Bronchial epithelial cell (primary cell): ENCODE measurements around the gene MYO1E. TPM values are rescaled to one million over a fixed set of nuclear protein-coding genes. Genes with fewer than 3 reads are reported as not detected.

Experiments used
- DNase-seq: peaks from one replicate; pipeline ENCODE4 v3.0.0-alpha.2; 2010; ENCODE audit warnings: low read depth
- FAIRE-seq: peaks from 2 replicates; lab custom pipeline; 2011; peaks lifted over from hg19 to GRCh38; lab: Jason Lieb, UNC
- H3K27me3 ChIP-seq: 2 replicates; pipeline ENCODE4 v1.5.1; 2011; ENCODE audit warnings: low read length; ENCODE audit not compliant: control insufficient read depth, insufficient read depth
- H3K36me3 ChIP-seq: 2 replicates; pipeline ENCODE4 v1.5.1; 2011; ENCODE audit warnings: low read length; ENCODE audit not compliant: control insufficient read depth, insufficient read depth
- H3K4me3 ChIP-seq: 2 replicates; pipeline ENCODE4 v1.5.1; 2011; ENCODE audit warnings: mild to moderate bottlenecking, low read depth, low read length, control low read depth
- CTCF ChIP-seq: IDR thresholded peaks from 2 replicates; pipeline ENCODE4 v1.5.1; 2011; ENCODE audit warnings: mild to moderate bottlenecking, moderate library complexity, low read length, control low read depth, inconsistent platforms; ENCODE audit not compliant: insufficient read depth, severe bottlenecking
- total RNA-seq: library from RNA; depleted of rRNA; stranded (reverse); fragments of >200 nt; gene quantifications from 2 replicates; pipeline ENCODE4 v1.2.1, GENCODE V29; 2014

Gene MYO1E
- total RNA-seq, 1 donor from 2014 or later: 71.9 TPM

- Histone ChIP-seq H3K4me3 (no peak overlapping the region), H3K36me3 (no peaks in the 10 kb centered on the region), H3K27me3 (no peaks in the 10 kb centered on the region)
- no peak for TF ChIP-seq CTCF
- no peak for DNase-seq
- FAIRE-seq: no peak
Measured at GRCh38 chr15:59304034-59304795, 68.5 kb downstream of the MYO1E start.

- DNase-seq: no peak
- no peak for FAIRE-seq
- Histone ChIP-seq H3K4me3 (no peak overlapping the region), H3K27me3 (no peaks in the 10 kb centered on the region), H3K36me3 (no peaks in the 10 kb centered on the region)
- TF ChIP-seq CTCF: no peak
Measured at GRCh38 chr15:59303633-59304032, 69.0 kb downstream of the MYO1E start.

GRCh38 chr15:59303136-59303535 lies 69.5 kb downstream of the MYO1E start:
- DNase-seq (no peak), FAIRE-seq (no peak)
- Histone ChIP-seq H3K27me3 (no peaks in the 10 kb centered on the region), H3K36me3 (no peaks in the 10 kb centered on the region), H3K4me3 (no peak overlapping the region)
- TF ChIP-seq CTCF: no peak

- Histone ChIP-seq H3K27me3 (no peaks in the 10 kb centered on the region), H3K4me3 (no peak overlapping the region), H3K36me3 (no peaks in the 10 kb centered on the region)
- no peak for DNase-seq
- no peak for FAIRE-seq
- no peak for TF ChIP-seq CTCF
Measured at GRCh38 chr15:59301527-59301926, 71.1 kb downstream of the MYO1E start.

GRCh38 chr15:59300618-59301139 lies 72.0 kb downstream of the MYO1E start:
- Histone ChIP-seq H3K36me3 (no peaks in the 10 kb centered on the region), H3K27me3 (no peaks in the 10 kb centered on the region), H3K4me3 (no peak overlapping the region)
- TF ChIP-seq CTCF: no peak
- no peak for DNase-seq
- no peak for FAIRE-seq
